SKM-1 treated with dmso at 0.1 percent for 144 hours (cell line): ENCODE results near the gene APOH.

Experiments used
- DNase-seq: peaks from one replicate; lab custom pipeline; 2025; ENCODE audit not compliant: unreplicated experiment; lab: John Stamatoyannopoulos, UW

Gene APOH

GRCh38 chr17:66235377-66235994 lies 6.3 kb upstream of the APOH start:
- no peak for DNase-seq

- no peak for DNase-seq
Measured at GRCh38 chr17:66234611-66235010, 5.4 kb upstream of the APOH start.

GRCh38 chr17:66233023-66233753 lies 4.0 kb upstream of the APOH start:
- no peak for DNase-seq

DNA sequence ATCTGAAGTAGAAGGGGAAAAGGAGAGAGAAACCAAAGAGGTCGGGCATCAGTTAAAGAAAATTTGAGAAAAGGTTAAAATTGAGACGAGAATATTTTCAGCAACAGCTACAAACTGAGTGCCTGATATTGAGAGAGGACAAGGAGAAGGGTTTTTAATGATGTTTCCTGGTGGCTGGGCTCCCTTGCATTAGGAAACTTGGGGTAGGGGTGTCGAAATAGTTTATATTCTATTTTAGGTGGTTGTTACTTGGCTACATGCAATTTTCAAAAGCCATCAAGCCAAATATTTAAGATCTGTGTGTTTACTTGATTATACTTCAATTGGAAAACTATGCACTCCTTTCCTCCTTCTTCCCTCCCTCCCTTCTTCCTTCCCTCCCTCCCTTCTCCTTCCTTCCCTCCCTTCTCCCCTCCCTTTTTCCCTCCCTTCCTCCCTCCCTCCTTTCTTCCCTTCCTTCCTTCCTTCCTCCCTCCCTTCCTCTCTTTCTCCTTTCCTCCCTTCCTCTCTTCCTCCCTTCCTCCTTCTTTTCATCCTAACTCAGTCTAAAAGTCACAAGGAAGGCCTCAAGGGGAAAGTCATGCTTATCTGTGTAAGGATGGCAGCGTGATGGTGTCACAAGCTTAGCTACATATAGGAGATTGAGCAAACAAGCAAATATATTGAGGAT lies 1.8 kb upstream of the APOH start:
- peak; percentile 21 for DNase-seq

DNA sequence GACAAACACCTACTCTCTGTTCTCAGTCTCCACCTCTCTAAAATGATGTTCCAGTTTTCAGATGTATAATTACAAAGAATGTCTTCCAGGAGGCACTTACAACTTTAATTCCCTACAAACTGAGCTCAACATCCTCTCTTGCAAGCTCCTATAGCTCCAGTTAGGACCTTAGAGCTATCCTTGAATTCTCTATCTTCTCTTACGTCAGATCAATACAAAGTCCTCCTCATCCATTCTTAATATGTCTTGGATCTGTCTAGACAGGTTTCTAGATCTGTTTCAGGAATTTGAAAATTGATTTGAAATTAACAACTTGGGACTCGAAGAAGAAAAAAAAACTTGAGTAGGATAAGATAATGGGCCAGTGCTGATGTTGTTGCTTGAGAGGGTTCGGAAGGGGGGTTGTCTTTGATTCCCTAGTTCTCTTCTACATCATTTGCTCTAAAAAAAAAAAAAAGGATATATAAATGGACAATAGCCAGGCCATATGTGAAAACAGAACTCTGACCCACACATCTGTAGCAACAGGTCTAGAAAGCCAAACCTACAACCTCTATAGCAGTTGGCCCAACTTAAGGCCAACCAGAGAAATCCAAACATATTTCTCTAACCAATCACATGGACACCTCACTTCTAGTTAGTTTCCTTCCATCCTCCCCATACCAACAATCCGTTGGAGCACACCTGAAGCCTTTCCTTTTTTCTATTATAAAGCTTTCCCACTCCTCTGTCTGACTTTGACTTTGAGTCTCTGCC lies 746 bp upstream of the APOH start:
- no peak for DNase-seq

- DNase-seq = no peak
Measured at GRCh38 chr17:66227212-66228045, 1.8 kb downstream of the APOH start.

DNA sequence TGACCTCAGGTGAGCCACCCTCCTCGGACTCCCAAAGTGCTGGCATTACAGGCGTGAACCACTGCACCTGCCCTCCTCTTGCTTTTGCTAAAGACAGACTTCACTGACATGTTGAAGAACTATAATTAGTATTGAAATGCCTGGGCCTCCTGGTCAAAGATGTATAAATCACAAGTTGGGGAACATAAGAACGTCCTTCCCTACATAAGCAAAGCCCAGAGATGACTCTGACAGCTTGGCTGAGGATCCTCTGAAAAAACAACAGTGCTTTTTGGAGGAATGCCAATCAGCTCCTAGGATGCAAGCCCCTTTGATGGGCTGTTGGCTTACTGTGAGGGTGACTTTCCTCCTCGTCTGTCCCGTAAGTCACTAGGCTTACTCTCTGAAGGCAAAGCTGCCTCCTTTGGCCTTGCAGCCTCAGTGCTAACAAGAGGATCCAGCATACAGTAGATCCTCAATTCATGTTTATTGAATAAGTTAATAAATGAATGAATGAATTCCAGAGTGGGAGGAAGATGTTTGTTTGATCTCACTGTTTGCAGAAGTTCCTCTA lies 6.3 kb downstream of the APOH start:
- no peak for DNase-seq

DNA sequence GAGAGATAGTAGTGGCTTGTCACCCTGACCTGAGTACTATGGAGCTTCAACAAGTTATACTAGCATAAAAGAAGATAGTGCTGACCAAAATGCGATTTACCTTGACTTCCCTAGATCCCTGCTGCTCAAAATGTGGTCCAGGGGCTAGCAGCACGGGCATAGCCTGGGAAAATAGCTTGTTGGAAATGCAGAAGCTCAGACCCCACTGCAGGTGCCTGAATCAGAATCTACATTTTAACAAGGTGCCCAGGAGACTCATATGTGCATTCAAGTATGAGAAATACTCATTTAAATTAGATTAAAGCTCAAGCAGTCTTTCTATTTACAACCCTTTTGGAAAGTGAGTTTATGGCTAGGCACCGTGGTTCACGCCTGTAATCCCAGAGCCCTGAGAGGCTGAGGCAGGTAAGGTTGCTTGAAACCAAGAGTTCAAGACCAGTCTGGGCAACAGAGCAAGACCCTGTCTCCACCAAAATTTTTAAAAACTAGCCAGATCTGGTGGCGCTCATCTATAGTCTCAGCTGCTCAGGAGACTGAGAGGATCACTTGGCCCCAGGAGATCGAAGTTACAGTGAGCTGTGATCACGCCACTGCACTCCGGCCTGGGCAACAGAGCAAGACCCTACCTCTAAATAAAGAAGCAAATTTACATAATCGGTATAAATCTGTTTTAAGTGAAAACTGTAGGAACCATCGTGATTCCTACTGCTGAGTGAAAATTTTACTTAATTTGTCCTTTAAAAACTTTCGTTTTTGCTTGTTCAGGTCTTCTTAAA lies 7.3 kb downstream of the APOH start:
- DNase-seq = no peak

GRCh38 chr17:66221343-66221742 lies 7.9 kb downstream of the APOH start:
- no peak for DNase-seq

DNA sequence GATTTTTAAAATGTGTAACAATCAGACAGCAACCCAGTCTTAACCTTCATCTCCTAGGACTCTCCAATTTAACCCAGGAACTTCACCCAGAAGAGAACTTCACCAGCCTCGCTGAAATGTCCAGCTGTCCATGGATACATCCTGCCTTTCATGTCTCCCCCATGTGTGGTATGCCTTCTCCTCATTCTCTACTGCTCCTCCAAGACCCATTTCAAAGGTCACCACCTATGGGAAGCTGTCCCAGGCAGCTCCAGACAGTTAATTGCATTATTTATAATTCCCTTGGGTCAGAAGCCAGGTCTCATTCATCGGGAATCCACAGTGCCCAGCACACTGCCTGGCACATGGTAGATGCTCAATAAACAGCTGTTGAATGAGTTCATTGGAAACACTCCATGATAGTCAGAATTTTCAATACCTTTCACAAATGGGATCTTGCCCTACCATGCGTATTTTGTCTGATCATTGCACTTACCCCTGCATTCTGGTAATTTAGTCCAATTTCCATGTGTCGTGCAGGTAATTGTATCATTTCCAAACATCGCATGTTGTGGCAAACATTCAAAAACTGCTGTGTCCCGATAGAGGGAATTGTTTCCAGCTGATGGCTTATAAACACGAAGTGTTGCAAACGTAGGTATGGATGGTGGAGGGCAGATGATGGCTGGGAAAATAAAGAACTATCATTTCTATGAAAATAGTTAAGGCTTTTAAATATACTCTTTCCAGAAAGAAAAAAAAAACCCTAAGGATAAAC lies 9.0 kb downstream of the APOH start:
- DNase-seq = no peak

DNA sequence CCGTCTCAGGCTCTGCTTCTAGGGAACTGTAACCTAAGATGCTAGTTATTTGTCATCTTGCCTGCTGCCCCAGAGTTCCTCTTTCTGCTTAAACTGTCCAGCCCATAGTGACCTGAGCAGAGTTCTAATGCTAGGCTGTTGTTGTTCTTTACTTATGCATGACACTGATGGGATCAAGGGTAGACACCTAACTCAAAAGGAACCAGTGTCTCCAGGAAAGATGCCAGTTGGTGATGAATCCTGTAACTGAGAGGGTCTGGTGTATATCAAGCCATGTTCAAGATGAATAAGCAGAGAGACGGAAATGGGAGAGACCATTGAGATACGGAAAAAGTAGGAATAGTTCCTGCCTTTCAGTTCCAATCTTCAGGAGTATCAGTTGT lies 13.7 kb downstream of the APOH start:
- no peak for DNase-seq

DNA sequence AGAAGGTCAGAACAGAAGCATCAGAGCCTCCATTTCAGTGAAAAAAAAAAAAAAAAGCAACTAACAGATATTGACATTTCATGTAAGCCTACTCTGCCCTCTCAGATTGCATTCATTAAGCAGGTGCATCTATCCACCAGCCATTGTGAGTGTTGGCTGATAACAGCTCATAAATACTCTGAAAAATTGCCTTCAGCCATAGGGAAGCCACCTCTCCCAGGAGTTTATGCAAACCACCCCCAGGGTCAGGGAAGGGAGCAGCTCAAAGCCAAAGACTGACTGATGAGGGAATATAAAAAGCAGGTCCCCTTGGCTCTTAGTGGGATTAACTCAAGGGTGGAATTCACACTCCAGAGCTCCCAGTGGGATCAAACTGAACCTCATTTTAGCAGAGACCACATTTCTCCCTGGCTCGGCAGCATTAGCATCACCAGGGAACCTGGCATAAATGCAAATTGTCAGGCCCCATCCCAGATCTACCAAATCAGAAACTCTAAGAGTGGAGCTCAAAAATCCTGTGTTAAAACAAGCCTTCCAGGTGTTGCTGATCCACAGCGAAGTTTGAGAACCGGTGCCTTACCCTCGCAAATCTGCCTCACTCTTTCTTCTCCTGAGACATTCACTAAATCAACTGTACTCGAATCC lies 14.2 kb downstream of the APOH start:
- DNase-seq = no peak

GRCh38 chr17:66211047-66211810 lies 18.0 kb downstream of the APOH start:
- no peak for DNase-seq

GRCh38 chr17:66210208-66210574 lies 19.0 kb downstream of the APOH start:
- DNase-seq = no peak

- no peak for DNase-seq
Measured at GRCh38 chr17:66207936-66208335, 21.3 kb downstream of the APOH start.

- DNase-seq = no peak
Measured at GRCh38 chr17:66203274-66204015, 25.8 kb downstream of the APOH start.

DNA sequence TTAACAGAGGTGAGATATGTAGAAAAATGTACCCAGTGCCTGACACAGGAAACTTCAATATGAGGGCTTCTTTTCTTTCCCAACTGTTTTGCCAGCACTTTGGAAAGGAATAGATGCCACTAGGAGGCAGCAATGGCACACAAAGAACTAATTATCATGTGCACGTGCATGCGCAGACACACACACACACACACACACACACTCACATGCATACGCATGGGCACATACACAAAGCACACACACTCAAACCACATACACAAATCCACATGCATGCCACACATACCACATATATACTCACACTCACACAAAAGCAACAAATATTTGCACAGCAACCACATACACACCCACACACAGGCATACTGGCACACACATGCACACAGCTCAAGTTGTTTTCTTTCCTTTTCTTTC lies 28.5 kb downstream of the APOH start:
- DNase-seq = peak; percentile 14
